ENCODE measurements around the gene USP50. TPM values are rescaled to one million over a fixed set of nuclear protein-coding genes. Genes with fewer than 3 reads are reported as not detected.
"Not testable (repeated sequence)": the region's sequence is repeated elsewhere in the genome, so short reads cannot be mapped to it uniquely, and the experiment has no call there.

Gene USP50
- total RNA-seq, 1 experiment from 2014 or later = not detected

DNA sequence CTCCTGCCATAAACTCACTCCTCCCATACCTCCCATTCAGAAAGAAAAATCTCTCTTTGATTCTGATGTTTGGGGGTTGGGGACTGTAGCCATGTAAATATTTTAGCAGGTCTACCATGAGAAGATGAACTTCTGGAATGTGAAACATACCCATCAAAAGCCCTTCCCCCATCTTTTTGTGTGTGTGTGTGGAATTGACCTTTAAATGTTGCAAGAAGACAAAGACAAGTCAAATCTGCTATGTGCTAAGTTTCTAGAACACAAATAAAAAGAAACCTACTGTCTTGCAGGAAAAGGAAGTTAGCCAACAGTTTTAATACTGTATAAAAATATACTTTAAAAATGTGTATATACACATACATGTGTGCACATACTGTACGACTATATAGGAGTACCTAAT, 29.7 kb upstream of the USP50 start:
- no peak overlapping the region for H3K4me2 ChIP-seq (ENCODE audit: insufficient read depth, insufficient read length, low read length)
- no CpG with 5 or more reads among the region's 1 CpG for WGBS (ENCODE audit: extremely low coverage, insufficient read length, low lambda C conversion rate)
- no peak overlapping the region for H3K4me3 Mint-ChIP-seq

GRCh38 chr15:50573842-50574241, 27.4 kb upstream of the USP50 start:
- H2AK5ac ChIP-seq (ENCODE audit: insufficient read length, low read length); H2BK20ac ChIP-seq (ENCODE audit: low read depth, low read length, poor library complexity, severe bottlenecking); H3K27me3 ChIP-seq (ENCODE audit: insufficient read depth, low read length); H2AFZ ChIP-seq (ENCODE audit: low read length); H2BK12ac ChIP-seq (ENCODE audit: insufficient read length, low read depth, low read length); H3K14ac ChIP-seq (ENCODE audit: insufficient read depth, low read length); H3K4me2 ChIP-seq (ENCODE audit: insufficient read depth, insufficient read length, low read length); H3K9ac ChIP-seq (ENCODE audit: extremely low read depth, insufficient read length, low read length); H4K91ac ChIP-seq (ENCODE audit: insufficient read length, low read depth, low read length); H3K18ac ChIP-seq (ENCODE audit: insufficient read length, low read depth, low read length); H3K27me3 Mint-ChIP-seq (ENCODE audit: low read depth); H2BK120ac ChIP-seq (ENCODE audit: low read depth, low read length, poor library complexity, severe bottlenecking); H3K27ac ChIP-seq (ENCODE audit: insufficient read length, low read depth, low read length); H3K23ac ChIP-seq (ENCODE audit: insufficient read length, low read depth, low read length); H2BK5ac ChIP-seq (ENCODE audit: insufficient read length, low read length); H3K4me1 Mint-ChIP-seq; H3T11ph ChIP-seq (ENCODE audit: low read length); H3K79me1 ChIP-seq (ENCODE audit: insufficient read depth, low read depth, low read length, poor library complexity, severe bottlenecking); H3K9me3 ChIP-seq (ENCODE audit: control insufficient read depth, low read depth, low read length); H3K4me1 ChIP-seq (ENCODE audit: insufficient read depth, low read length); H3K4ac ChIP-seq (ENCODE audit: low read depth, low read length); H3K27ac Mint-ChIP-seq; H4K20me1 ChIP-seq (ENCODE audit: control insufficient read depth, insufficient read depth, insufficient read length); H2BK15ac ChIP-seq (ENCODE audit: low read depth, low read length); H4K8ac ChIP-seq (replicated peaks; ENCODE audit: insufficient read length, low read depth, low read length); H4K5ac ChIP-seq (ENCODE audit: insufficient read length, low read depth, low read length); H3K4me3 Mint-ChIP-seq; H3K56ac ChIP-seq (ENCODE audit: insufficient read length, low read depth, low read length); H3K9me3 Mint-ChIP-seq; H3K23me2 ChIP-seq (ENCODE audit: insufficient read length, low read depth, low read length, poor library complexity, severe bottlenecking); DNase-seq; H3K79me2 ChIP-seq (ENCODE audit: insufficient read depth, low read length): not testable (repeated sequence)
- H3K36me3 Mint-ChIP-seq (ENCODE audit: insufficient read depth in 1 of 3, low read depth in 3 of 3) = peaks cover 11 to 61% (median 41%) of the 10 kb centered on the region in 3 experiments; a peak in 6 of 7 replicates
- WGBS (ENCODE audit: extremely low coverage, insufficient read length, low lambda C conversion rate) = no CpG with 5 or more reads among the region's 5 CpGs

More for the DNA sequence above, 29.7 kb upstream of the USP50 start:
- Histone ChIP-seq H3K23me2 (ENCODE audit: insufficient read length, low read depth, low read length, poor library complexity, severe bottlenecking) (no peaks in the 10 kb centered on the region), H4K5ac (ENCODE audit: insufficient read length, low read depth, low read length) (no peak overlapping the region), H3T11ph (ENCODE audit: low read length) (no peak overlapping the region), H3K79me2 (ENCODE audit: insufficient read depth, low read length) (no peaks in the 10 kb centered on the region; the same call in 1 of the 2 replicates), H3K4me1 (ENCODE audit: insufficient read depth, low read length) (no peaks in the 10 kb centered on the region), H3K18ac (ENCODE audit: insufficient read length, low read depth, low read length) (no peak overlapping the region), H3K79me1 (ENCODE audit: insufficient read depth, low read depth, low read length, poor library complexity, severe bottlenecking) (no peaks in the 10 kb centered on the region), H2AFZ (ENCODE audit: low read length) (no peak overlapping the region), H3K9ac (ENCODE audit: extremely low read depth, insufficient read length, low read length) (no peak overlapping the region), H4K20me1 (ENCODE audit: control insufficient read depth, insufficient read depth, insufficient read length) (no peaks in the 10 kb centered on the region), H2BK20ac (ENCODE audit: low read depth, low read length, poor library complexity, severe bottlenecking) (no peak overlapping the region), H2AK5ac (ENCODE audit: insufficient read length, low read length) (no peak overlapping the region), H4K91ac (ENCODE audit: insufficient read length, low read depth, low read length) (no peak overlapping the region), H3K23ac (ENCODE audit: insufficient read length, low read depth, low read length) (no peak overlapping the region), H2BK15ac (ENCODE audit: low read depth, low read length) (no peak overlapping the region), H3K4ac (ENCODE audit: low read depth, low read length) (no peak overlapping the region), H3K27me3 (ENCODE audit: insufficient read depth, low read length) (no peaks in the 10 kb centered on the region), H3K14ac (ENCODE audit: insufficient read depth, low read length) (no peak overlapping the region), H3K27ac (ENCODE audit: insufficient read length, low read depth, low read length) (no peak overlapping the region), H2BK12ac (ENCODE audit: insufficient read length, low read depth, low read length) (no peak overlapping the region), H3K56ac (ENCODE audit: insufficient read length, low read depth, low read length) (no peak overlapping the region), H3K9me3 (ENCODE audit: control insufficient read depth, low read depth, low read length) (no peaks in the 10 kb centered on the region), H2BK120ac (ENCODE audit: low read depth, low read length, poor library complexity, severe bottlenecking) (no peak overlapping the region), H4K8ac (replicated peaks; ENCODE audit: insufficient read length, low read depth, low read length) (no peak overlapping the region), H2BK5ac (ENCODE audit: insufficient read length, low read length) (no peak overlapping the region)
- Mint-ChIP-seq H3K27ac (no peak overlapping the region; a peak in 1 of 7 replicates), H3K27me3 (ENCODE audit: low read depth) (no peaks in the 10 kb centered on the region), H3K4me1 (no peaks in the 10 kb centered on the region), H3K36me3 (ENCODE audit: insufficient read depth in 1 of 3, low read depth in 3 of 3) (peaks cover 9 to 61% (median 29%) of the 10 kb centered on the region in 3 experiments; a peak in 6 of 7 replicates), H3K9me3 (no peaks in the 10 kb centered on the region)
- TF ChIP-seq, protein P1, sequence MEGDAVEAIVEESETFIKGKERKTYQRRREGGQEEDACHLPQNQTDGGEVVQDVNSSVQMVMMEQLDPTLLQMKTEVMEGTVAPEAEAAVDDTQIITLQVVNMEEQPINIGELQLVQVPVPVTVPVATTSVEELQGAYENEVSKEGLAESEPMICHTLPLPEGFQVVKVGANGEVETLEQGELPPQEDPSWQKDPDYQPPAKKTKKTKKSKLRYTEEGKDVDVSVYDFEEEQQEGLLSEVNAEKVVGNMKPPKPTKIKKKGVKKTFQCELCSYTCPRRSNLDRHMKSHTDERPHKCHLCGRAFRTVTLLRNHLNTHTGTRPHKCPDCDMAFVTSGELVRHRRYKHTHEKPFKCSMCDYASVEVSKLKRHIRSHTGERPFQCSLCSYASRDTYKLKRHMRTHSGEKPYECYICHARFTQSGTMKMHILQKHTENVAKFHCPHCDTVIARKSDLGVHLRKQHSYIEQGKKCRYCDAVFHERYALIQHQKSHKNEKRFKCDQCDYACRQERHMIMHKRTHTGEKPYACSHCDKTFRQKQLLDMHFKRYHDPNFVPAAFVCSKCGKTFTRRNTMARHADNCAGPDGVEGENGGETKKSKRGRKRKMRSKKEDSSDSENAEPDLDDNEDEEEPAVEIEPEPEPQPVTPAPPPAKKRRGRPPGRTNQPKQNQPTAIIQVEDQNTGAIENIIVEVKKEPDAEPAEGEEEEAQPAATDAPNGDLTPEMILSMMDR (conservative IDR thresholded peaks at IDR 0.05) = no peak
- DNase-seq = no peak

Measured in H9 (cell line).